Measurements from ENCODE around the gene P3H3.

Gene P3H3

DNA sequence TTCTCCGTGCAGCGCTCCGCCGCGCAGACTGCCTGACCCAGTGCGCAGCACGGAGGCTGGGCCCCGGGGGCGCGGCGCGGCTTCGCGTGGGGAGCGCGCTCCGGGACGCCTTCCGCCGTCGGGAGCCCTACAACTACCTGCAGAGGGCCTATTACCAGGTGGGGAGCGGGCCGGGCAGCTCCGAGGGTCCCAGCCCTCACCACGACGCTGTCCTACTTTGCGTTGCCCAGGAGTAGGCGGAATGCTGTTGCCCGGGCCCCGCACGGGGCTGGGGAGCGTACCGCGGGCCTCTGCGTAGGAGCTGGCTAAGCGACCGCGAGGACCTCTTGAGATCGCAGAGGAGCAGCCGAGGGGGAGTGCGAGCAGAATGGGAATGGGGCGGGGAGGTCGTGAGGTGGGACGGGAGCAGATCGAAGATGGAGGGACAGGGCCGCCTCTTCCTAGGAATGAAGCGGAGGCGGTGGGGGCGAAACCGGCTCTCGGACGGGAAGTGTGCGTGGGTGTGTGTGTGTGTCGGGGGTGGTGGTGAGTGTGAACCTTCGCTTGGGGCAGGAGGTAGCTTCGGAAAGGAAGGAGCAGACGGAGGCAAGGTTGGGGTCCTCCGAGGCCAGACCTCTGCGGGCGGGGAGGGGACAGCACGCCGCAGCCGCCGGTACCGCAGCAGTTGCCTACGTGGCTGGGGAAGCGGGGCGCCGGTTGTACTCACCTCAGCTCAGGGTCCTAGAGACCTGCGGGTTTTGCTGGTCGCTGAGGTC is 751 bp downstream of the P3H3 start:
- CTCF ChIA-PET, result interaction anchor here (0.6 to 3.0 kb wide), 7 partner anchors 43 to 95 kb away, joined by 3 to 10 read pairs (median 3); partner anchors contain the start of gene MLF2
- Histone ChIP-seq H3K27ac (ENCODE audit: extremely low read depth, low read depth, low read length) (peak overlapping the region; percentile 86; the same call in 1 of the 2 replicates), H3K9me3 (ENCODE audit: control insufficient read depth, insufficient read depth, low read depth, low read length) (no peaks in the 10 kb centered on the region), H3K4me1 (ENCODE audit: control insufficient read depth, insufficient read depth, low read length) (no peaks in the 10 kb centered on the region), H3K36me3 (ENCODE audit: control insufficient read depth in 2 of 2, insufficient read depth in 1 of 2, low read length in 2 of 2) (peaks cover 3 to 40% of the 10 kb centered on the region in 2 experiments), H3K4me3 (ENCODE audit: low read depth, low read length) (peak overlapping the region; percentile 47)
- POLR2A ChIA-PET, result interaction anchor here (0.8 to 6.0 kb wide), 15 partner anchors 8 to 295 kb away, joined by 3 to 55 read pairs (median 4); partner anchors contain the start of genes CDCA3, COPS7A, GAPDH and MLF2
- TF ChIP-seq KLF8 (tag by site-specific recombination; IDR thresholded peaks at IDR 0.05), result peak; percentile 83
- TF ChIP-seq, protein P1, sequence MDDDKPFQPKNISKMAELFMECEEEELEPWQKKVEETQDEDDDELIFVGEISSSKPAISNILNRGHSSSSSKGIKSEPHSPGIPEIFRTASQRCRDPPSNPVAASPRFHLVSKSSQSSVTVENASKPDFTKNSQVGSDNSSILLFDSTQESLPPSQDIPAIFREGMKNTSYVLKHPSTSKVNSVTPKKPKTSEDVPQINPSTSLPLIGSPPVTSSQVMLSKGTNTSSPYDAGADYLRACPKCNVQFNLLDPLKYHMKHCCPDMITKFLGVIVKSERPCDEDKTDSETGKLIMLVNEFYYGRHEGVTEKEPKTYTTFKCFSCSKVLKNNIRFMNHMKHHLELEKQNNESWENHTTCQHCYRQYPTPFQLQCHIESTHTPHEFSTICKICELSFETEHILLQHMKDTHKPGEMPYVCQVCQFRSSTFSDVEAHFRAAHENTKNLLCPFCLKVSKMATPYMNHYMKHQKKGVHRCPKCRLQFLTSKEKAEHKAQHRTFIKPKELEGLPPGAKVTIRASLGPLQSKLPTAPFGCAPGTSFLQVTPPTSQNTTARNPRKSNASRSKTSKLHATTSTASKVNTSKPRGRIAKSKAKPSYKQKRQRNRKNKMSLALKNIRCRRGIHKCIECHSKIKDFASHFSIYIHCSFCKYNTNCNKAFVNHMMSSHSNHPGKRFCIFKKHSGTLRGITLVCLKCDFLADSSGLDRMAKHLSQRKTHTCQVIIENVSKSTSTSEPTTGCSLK (tag by site-specific recombination; IDR thresholded peaks at IDR 0.05), result no peak
- no peak; the same call in 1 of the 2 replicates for TF ChIP-seq ZNF747 (tag by site-specific recombination; IDR thresholded peaks at IDR 0.05)
- TF ChIP-seq, protein P2, sequence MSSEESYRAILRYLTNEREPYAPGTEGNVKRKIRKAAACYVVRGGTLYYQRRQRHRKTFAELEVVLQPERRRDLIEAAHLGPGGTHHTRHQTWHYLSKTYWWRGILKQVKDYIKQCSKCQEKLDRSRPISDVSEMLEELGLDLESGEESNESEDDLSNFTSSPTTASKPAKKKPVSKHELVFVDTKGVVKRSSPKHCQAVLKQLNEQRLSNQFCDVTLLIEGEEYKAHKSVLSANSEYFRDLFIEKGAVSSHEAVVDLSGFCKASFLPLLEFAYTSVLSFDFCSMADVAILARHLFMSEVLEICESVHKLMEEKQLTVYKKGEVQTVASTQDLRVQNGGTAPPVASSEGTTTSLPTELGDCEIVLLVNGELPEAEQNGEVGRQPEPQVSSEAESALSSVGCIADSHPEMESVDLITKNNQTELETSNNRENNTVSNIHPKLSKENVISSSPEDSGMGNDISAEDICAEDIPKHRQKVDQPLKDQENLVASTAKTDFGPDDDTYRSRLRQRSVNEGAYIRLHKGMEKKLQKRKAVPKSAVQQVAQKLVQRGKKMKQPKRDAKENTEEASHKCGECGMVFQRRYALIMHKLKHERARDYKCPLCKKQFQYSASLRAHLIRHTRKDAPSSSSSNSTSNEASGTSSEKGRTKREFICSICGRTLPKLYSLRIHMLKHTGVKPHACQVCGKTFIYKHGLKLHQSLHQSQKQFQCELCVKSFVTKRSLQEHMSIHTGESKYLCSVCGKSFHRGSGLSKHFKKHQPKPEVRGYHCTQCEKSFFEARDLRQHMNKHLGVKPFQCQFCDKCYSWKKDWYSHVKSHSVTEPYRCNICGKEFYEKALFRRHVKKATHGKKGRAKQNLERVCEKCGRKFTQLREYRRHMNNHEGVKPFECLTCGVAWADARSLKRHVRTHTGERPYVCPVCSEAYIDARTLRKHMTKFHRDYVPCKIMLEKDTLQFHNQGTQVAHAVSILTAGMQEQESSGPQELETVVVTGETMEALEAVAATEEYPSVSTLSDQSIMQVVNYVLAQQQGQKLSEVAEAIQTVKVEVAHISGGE (tag by site-specific recombination; conservative IDR thresholded peaks at IDR 0.05; ENCODE audit: low read depth), result peak; percentile 59
- TF ChIP-seq ZNF223 (tag by site-specific recombination; IDR thresholded peaks at IDR 0.05), result no peak
- TF ChIP-seq, protein P3, sequence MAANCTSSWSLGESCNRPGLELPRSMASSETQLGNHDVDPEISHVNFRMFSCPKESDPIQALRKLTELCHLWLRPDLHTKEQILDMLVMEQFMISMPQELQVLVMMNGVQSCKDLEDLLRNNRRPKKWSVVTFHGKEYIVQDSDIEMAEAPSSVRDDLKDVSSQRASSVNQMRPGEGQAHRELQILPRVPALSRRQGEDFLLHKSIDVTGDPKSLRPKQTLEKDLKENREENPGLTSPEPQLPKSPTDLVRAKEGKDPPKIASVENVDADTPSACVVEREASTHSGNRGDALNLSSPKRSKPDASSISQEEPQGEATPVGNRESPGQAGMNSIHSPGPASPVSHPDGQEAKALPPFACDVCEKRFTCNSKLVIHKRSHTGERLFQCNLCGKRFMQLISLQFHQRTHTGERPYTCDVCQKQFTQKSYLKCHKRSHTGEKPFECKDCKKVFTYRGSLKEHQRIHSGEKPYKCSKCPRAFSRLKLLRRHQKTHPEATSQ (tag by site-specific recombination; IDR thresholded peaks at IDR 0.05), result peak; percentile 72; the same call in 1 of the 2 replicates
- TF ChIP-seq ZNF433 (tag by site-specific recombination; IDR thresholded peaks at IDR 0.05; ENCODE audit: low read depth), result no peak
- TF ChIP-seq GLIS1 (tag by site-specific recombination; IDR thresholded peaks at IDR 0.05), result peak; percentile 6; the same call in 1 of the 2 replicates
- 0 out of 2 replicates have a peak, but pooled peaks have one; percentile 53 for TF ChIP-seq AEBP2 (tag by site-specific recombination; IDR thresholded peaks at IDR 0.05; ENCODE audit: borderline replicate concordance)
- peak; percentile 17; the same call in 1 of the 2 replicates for TF ChIP-seq OVOL3 (tag by site-specific recombination; IDR thresholded peaks at IDR 0.05)
- TF ChIP-seq ZNF274 (IDR thresholded peaks at IDR 0.05; ENCODE audit: low read length), result no peak
- no peak for TF ChIP-seq ZNF274 (tag by site-specific recombination; IDR thresholded peaks at IDR 0.05; ENCODE audit: borderline replicate concordance)
- peak; percentile 90; the same call in 1 of the 2 replicates for TF ChIP-seq ZEB2 (tag by site-specific recombination; IDR thresholded peaks at IDR 0.05)
- no peak for TF ChIP-seq ZNF670 (tag by site-specific recombination; IDR thresholded peaks at IDR 0.05; ENCODE audit: low read depth)
- peak; percentile 84 for TF ChIP-seq ZXDB (tag by site-specific recombination; IDR thresholded peaks at IDR 0.05)
- TF ChIP-seq HOXD13 (CRISPR knock-in tag; IDR thresholded peaks at IDR 0.05; ENCODE audit: borderline replicate concordance), result no peak
- TF ChIP-seq ZNF768 (tag by site-specific recombination; IDR thresholded peaks at IDR 0.05), result no peak
- peak; percentile 43 for TF ChIP-seq ZNF146 (tag by site-specific recombination; IDR thresholded peaks at IDR 0.05)
- no peak for TF ChIP-seq ZNF571 (tag by site-specific recombination; IDR thresholded peaks at IDR 0.05)
- no peak for TF ChIP-seq ZNF48 (tag by site-specific recombination; IDR thresholded peaks at IDR 0.05)
- TF ChIP-seq ZNF518A (tag by site-specific recombination; conservative IDR thresholded peaks at IDR 0.05; ENCODE audit: low read depth), result no peak
- no peak for TF ChIP-seq SALL2 (tag by site-specific recombination; IDR thresholded peaks at IDR 0.05; ENCODE audit: borderline replicate concordance)
- no peak for TF ChIP-seq ZNF623 (tag by site-specific recombination; IDR thresholded peaks at IDR 0.05)
